ENCODE results near the gene FBXO10.
"Not testable (repeated sequence)": the region's sequence is repeated elsewhere in the genome, so short reads cannot be mapped to it uniquely, and the experiment has no call there.

Gene FBXO10

DNA sequence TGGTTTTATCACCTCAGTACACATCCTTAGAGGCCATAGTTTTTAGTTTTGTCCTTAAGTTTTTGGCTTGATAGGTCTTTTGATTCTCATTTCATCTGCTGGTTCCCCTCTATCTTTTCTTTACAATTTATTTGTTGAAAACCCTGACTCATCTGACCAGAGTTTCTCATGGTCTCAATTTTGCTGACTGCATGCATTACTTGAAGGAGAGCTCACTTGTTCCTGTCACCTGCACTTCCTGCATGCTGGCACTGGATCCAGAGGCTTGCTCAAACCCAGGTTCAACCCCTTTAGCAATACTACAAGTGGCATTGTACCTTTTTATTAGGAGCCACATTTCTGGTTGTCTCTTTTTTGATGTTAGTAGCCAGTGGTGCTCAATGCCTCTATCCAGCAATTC is 26.7 kb downstream of the FBXO10 start:
- DNase-seq, result no peak

DNA sequence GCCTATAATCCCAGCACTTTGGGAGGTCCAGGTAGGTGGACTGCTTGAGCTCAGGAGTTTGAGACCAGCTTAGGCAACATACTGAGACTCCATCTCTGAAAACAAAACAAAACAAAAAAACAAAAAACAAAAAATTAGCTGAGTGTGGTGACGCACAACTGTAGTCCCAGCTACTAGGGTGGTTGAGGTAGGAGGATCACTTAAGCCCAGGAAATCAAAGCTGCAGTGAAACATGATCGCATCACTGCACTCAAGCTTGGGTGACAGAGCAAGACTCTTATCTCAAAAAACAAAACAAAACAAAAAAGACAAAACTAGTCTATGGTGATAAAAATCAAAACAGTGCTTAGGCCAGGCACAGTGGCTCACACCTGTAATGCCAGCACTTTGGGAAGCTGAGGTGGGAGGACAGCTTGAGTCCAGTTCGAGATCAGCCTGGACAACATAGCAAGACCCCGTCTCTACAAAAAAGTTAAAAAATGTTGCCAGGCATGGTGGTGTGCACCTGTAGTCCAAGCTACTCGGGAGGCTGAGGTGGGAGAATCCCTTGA is 28.8 kb downstream of the FBXO10 start:
- no peak for DNase-seq

DNA sequence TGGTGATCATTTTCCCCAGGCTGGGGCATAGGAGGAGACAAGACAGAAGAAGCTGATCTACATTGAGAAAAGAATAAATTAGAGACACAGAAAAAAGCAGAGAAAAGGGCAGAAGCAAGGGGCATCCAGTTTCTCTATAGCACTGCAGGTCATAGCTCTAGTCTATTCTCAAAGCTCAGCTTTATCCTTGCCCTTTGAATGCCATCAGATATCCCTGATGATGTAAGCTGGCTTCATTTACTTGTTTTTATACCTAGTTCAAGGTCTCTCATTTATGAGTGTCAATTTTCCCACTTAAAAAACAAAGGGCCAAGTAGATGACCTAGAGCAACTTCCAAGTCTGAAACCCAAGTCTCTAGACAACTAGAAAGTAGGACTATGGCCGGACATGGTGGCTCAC is 32.7 kb downstream of the FBXO10 start:
- DNase-seq, result no peak

DNA sequence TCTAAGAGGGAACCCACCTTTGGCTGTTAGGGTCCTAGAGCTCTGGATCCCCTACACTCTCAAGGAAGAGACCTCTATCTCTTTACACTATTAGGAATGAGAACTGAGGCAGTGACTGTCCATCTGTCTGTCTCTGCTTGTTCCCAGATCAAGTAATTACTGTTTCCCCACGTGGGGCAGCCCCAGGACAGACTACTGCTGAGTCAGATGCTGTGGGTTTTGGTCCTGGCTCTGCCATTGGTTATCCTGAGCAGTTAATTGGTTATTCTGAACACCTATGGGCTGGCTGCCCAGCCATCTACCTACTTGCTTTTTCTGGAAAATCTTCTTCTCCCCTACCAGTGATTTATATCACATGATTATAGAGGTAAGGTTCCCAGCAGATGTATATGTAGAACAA is 33.3 kb downstream of the FBXO10 start:
- no peak for DNase-seq

DNA sequence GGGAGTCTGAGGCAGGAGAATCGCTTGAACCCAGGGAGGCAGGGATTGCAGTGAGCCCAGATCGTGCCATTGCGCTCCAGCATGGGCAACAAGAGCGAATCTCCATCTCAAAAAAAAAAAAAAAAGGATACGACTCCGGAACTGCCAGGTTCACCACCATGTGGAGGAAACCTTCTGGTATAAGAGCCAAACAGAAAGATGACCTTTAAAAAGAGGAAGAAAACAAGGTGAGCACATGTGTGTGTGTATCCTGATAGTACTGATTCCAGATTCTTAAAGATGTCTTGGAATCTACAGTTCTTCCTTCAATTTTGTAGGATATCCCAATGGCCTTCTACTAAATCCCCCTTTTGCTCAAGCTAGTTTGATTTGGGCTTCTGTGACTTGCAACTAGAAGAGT is 33.7 kb downstream of the FBXO10 start:
- no peak for DNase-seq

DNA sequence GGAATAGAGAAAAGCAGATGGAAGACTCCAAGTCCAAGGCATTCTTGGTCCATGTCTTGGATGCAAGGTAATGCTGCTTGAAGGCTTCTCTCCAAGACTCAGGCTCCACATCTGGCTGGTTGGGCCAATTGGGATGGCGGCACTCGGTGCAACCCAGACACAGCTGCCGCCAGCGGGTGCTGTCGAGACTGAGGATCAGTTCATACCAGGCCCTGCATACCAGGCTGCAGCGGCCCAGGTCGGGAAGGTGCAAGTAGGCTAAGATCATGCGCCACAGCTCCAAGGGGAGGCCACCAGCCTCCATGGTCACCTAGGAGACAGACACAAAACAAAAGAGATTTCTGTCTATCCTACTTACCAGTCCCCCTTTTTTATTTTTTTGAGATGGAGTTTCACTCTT is 34.7 kb downstream of the FBXO10 start:
- no peak for DNase-seq

DNA sequence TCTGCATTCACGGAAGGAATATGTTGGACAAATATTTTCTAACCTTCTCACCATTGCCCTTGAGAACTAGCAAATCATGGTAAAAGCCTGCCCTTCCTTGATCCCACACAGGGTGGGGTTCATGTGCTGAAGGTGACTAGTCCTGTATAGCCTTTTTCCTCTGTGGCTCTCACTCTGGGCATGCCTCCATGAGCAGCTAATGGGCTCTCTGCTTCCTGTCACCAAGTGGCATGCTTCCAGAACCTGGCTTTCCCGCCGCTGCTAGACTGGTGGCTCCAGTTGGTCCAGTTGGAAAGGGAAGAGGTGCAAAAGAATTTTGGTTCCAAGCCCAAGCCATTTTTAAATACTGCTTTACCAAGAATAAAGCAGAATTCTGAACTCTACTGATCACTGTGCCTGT is 35.5 kb downstream of the FBXO10 start:
- DNase-seq, result no peak

DNA sequence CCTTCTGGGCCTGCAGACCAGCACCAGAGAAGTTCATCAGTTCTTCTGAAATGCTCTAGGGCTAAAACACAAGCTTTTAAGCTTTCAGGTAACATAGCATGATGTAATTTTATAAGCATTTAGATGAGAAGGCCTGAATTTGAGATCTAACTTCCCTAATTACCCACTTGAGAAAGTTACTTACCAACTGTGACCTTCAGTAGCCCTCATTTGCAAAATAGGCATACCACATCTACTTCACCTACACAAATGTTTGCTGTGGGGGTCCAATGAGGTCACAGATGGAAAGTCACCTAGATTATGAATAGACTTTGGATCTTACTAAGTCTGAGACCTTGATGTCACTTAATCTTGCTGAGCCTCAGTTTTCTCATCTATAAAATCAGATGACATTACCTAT is 36.5 kb downstream of the FBXO10 start:
- DNase-seq, result no peak

DNA sequence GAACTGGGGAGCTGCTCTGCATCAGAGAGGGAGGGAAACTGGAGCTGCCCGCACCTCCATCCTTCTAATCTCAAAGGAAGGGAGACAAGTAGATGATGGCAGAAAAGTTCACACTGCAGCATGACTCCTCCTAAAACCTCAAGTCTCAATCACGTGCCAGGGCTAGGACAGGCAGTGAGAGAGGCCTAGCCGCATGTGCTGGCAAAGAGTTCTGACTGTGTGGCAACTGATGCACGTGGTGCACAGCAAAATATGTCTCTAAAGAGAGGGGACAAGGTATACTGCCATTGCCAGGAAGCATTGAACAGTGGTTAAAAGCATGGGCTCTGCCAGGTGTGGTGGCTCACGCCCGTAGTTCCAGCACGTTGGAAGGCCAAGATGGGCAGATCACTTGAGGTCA is 38.1 kb downstream of the FBXO10 start:
- no peak for DNase-seq

DNA sequence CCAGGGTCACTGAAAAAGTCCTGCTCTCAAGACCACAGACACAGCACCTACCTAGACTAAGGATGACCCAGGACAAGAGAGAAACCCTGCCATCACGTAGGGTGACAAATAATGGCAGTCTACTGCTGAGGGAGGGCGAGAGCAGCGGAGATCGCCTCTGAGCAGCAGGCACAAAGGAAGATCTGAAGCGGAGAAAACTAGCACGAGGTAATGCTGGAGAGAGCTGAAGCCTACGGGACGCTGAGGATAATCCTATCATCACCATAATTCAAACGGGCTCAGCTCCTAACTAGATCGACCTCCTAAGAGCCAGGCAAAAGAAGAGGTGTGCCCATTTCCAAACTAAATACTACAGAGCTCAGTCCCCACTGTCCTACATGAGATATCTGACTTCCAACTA is 41.3 kb downstream of the FBXO10 start:
- no peak for DNase-seq

DNA sequence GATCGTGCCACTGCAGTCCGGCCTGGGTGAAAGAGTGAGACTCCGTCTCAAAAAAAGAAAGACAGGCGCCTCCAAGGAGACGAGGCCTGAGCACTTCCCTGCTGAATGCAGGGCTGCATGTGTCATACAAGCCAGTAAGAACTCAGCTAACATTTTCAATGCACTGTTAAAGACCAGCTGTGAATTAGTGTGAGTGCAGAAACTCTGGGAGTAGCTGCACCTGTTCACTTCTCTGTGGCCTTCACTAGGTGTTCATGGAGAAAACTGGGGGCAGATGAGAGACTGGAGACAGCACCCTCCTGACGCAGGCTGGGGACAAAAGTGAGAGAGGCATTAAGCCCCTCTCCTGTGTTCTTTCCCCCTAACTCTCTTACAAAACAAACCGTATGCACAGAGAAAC is 41.8 kb downstream of the FBXO10 start:
- no peak for DNase-seq

DNA sequence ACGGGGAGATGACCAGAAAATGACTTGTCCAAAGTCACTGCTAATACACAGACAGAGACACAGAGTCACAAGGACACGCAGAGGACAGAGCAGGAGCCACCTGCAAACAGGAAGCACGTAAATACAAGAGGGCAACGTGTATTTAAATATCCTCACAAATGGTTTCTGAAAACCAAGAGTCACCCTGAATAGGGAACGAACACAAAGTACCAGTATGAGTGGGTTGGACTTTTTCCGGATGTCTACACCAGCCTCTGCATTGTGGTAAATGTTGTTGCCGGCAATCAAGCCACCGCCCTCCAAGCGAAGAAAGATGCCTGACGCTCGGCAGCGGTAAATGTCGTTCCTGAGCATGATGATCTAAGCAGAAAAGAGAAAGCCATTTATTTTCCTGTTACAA is 44.5 kb downstream of the FBXO10 start:
- no peak for DNase-seq

DNA sequence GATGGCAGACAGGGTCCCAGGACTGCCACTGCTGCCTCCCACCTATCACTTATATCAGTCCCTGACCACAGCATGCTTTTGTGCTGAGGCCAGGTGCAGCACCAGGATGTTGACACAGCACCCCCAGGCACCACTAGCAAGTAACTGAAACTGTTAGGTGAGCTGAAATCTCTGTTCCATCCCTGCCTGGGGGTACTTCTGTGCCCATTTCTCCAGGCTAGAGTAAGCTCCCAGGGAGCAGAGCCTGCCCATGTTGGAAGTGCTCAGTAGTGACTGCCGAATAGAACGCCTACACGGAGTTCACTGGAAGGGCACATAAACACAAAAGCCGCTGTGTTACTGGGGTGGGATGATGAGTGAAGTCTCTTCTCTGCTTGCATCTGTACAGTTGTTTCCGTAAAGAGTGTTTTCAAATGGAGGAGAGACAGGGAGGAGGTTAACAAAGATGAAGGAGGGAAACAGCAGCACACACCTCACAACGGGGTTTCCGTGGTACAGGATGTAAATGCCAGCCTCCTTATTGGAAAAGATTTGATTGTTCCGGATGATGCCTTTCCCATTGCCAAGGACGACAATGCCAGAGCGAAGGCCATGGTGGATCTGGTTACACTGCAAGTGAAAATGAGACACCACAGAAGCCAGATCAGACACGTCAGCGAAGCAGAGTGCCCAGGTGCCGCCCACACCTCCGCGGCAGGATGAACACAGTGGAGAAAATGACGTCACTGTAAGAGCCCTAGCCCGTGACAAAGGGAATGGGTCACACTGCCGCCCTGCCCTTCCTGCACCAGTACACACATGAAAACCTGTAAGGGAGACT is 47.3 kb downstream of the FBXO10 start:
- DNase-seq, result no peak

DNA sequence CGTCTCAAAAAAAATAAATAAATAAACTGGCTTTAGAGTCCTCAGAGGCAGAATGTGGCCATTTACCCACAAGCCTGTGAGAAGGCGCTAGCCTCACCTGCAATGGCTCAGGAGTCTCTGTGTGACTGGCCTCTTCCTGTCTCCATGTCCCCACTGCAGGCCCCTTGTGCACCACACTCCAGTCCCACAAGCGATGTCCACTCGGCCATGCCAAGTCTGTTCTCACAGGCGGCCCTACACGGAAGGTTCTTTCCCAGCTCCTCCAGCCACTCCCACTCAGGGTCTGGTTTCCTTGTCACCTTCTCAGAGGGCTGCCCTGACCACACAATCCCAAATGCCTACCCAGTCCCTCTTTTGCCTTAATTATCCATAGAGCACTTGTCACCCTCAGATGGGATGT is 52.3 kb downstream of the FBXO10 start:
- no peak for DNase-seq

DNA sequence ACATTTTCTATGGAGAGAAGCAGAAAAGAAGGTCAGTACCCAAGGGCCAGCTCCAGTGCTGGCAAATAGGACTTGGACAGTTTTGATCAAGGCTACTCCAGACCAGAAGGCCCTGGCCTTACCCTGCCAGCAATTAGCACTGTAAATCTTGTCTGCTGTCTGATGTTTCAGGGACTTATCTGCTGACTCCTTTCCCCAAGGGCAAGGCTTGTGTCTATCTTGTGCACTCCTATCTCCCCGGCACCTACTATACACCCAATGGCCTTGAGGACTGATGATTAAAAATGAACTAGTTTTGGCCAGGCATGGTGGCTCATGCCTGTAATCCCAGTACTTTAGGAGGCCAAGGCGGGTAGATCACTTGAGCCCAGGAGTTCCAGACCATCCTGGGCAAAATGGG is 53.2 kb downstream of the FBXO10 start:
- no peak for DNase-seq

DNA sequence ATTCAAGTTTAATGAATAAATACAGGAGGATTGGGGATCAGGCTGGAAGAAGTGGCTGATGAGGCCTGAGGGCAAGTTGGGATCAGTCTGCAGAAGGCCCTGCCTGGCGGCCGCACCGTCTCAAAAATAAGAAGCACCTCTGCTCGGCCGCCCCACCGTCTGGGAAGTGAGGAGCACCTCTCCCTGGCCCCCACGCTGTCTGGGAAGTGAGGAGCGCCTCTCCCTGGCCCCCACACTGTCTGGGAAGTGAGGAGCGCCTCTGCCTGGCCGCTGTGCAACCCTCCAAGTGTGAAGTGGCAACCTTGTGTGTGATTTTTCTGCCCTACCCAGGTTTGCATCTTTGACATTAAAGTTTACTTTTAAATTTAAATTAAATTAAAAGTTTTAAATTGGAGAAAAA is 55.1 kb downstream of the FBXO10 start:
- DNase-seq, result no peak

DNA sequence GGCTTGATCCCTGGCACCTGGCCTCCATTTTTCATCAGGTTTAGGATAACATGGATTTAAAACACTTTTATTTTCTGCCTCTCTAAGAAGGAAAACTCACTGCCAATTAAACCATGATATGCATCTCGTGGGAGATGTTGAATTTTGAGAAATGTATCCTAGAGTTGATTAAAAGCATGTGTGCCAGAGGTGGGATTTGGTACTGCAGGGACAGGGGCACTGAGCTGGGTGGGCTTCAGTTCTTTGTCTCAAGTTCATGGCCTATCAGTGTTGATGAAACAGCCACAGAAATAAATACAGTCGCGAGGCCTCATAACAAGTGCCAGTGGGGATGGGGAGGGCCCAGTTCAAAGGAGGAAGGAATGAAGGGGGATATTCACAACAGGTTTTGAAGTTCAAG is 55.5 kb downstream of the FBXO10 start:
- DNase-seq, result no peak

DNA sequence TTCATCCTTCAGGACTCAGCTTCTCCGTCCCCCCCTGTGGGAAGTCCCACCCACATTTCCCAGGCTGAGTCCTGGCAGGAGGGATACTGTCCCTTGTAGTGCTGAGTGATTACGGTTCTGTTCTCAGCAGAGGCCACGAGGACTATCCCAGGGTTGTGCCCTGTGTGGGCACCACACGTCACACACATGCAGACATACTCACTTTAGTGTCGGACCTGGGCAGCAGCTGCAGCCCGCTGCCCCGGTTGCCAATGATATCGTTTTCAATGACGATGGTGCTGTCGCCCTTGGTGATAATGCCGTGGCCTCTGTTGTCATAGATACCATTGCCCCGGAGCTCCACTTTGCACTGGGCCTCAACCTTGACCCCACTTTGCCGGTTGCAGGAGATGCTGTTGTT is 58.3 kb downstream of the FBXO10 start:
- no peak for DNase-seq

DNA sequence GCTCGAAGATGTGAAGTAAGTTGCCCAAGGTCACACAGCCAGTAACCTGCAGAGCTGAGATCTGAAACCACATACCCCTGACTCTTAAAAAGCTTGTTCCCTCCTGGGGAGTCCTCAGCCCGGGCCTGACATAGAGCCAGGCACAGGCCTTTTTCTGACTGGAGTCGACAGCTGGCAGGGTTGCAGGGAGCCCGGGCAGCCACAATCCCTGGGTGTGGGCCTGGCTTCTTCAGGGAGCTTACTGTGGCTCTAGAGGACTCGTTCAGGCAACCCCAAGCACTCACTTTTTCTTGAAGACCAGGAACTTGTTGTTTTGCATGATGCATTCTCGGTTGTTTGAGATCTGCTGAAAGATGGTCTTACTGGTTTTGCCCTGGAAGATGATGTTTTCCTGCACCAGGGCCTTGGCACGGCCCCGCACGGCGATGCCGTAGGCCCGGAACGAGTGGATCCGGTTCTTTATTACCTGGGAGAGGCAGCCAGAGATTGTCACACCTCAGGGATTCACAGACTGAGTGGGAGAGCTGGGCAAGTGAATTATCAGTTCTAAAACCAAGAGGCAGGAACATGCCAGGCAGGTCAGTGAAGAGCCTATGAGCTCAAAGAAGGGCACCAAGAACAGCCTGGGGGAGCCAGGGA is 60.4 kb downstream of the FBXO10 start:
- no peak for DNase-seq

DNA sequence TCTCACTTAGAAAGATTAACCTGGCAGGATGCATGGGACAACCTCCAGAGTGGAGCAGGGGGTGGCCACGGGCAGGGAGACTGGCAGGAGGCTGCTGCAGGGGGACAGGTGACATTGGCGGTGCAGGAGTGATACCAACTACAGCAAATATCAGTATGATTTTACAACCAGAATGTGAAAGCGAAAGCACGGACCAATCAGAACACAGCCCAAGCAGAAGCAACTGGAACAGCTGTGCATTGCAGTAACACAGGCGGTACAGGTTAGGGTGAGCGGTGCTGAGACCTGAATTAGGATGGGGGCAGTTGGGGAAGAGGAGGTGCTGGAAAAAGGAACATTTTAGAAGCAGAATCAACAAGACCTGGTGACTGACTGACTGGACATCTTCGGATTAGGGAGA is 61.2 kb downstream of the FBXO10 start:
- DNase-seq, result no peak

DNA sequence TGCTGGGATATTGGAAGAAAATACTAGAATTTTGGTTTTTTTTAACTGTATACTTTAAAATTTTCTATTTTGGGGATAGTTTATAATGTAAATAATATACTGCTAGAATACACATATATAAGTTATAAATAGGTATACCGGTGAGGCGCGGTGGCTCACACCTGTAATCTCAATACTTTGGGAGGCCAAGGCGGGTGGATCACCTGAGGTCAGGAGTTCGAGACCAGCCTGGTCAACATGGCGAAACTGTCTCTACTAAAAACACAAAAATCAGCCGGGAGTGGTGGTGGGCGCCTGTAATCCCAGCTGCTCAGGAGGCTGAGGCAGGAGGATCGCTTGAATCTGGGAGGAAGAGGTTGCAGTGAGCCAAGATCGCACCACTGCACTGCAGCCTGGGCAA is 61.8 kb downstream of the FBXO10 start:
- not testable (repeated sequence) for DNase-seq

DNA sequence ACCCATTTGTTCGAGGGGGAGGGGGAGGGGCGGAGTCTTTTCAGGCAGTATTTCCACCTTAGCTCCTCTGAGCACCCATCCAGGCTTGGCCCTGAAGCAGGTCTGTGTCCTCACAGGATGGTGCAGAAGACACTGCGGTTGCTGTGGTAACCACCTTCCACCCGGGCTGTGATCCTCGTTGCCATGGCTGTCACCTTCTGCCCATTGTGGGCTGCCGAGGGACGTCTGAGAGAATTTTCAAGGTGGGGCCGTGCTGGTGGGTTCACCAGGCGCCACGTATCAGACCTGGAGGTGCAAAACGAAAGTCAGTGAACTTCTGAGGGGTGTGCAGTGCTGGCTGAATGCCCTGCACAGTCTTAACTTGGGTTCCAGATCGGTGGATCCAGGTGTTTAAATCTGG is 63.7 kb downstream of the FBXO10 start:
- no peak for DNase-seq

DNA sequence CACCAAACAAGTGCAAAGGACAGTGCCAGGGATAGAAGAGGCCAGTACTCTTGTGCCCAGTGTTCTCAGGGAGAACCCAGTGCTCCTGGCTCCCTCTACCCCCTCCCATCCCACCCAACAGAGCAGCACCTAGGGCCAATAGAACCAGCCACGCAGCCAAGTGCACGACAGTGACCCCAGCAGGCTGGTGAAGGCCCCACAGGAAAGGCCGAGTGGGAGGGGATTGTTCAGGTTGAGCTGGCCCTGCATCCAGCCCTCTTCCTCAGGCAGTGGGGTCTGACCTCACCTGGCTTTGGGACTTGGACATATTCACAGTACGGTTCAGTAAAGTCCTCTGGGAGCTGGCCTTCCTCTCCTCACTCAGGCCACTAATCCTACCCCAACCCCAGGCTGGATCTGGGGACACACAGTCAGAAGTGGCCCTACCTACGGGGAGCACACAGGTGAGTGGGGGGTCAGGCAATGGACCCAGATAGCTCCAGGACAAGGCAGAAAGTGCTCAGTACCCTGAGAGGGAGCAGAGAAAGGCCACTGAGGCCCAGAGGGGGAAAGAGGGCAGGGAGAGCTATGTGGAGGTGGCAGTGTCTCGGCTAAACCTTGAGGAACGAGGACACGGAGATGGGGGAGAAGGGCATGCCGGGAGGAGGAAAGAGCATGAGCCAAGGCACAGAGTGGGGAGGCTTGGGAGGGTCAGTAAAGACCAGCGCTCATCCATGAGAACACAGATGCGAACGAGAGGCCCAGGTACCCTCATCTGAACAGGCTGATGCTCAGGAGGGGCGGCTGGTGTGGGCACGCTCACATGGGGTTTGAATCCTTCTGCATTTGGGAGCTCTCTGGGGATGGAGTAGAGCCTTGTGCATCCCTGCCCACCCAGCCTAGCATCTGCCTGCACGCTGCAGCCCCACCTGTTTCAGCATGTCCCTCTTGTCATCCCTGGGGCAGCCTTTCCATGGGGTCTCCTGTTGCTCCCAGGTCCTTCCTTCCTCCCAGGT is 64.9 kb downstream of the FBXO10 start:
- DNase-seq, result no peak
